Endothelial cell of umbilical vein (primary cell): ENCODE results near the gene FRY. TPM values are rescaled to one million over a fixed set of nuclear protein-coding genes. Genes with fewer than 3 reads are reported as not detected.

Experiments
- BruUV-seq: library from RNA; stranded (reverse); fragments of 400-500 nt; replicated peaks from 2 replicates; lab custom pipeline; 2021; lab: Mats Ljungman, UMichigan
- CTCF ChIA-PET: fragments of 300-600, 350-600 bp; sonication (Branson Sonifier 250); formaldehyde crosslinking; loops from one replicate; lab custom pipeline; 2021; ENCODE audit warnings: antibody characterized with exemption, inconsistent platforms; lab: Charles Lee
- POLR2A ChIA-PET: fragments of 300-600, 350-600 bp; sonication (Branson Sonifier 250); formaldehyde crosslinking; loops from one replicate; lab custom pipeline; 2021; ENCODE audit warnings: antibody characterized with exemption, inconsistent platforms; lab: Charles Lee
- DNase-seq: peaks from one replicate; pipeline ENCODE4 v3.0.0-alpha.2; 2011; ENCODE audit warnings: low read depth, low spot score
- FAIRE-seq: peaks from 2 replicates; lab custom pipeline; 2011; peaks lifted over from hg19 to GRCh38; lab: Jason Lieb, UNC
- H2AFZ ChIP-seq: 2 replicates; pipeline ENCODE4 v1.6.0; 2012; ENCODE audit warnings: low read depth, low read length, control low read depth, inconsistent platforms
- H3K27ac ChIP-seq: 2 replicates; pipeline ENCODE4 v1.5.1; 2011; ENCODE audit warnings: low read depth, mild to moderate bottlenecking, control low read depth, low read length, moderate library complexity; ENCODE audit not compliant: insufficient read depth
- H3K27me3 ChIP-seq, 2 experiments: 2 replicates each; pipeline versions ENCODE4 v1.6.0 to v1.6.1; 2011; ENCODE audit warnings: low read length in 2 of 2, mixed read lengths in 1 of 2; ENCODE audit not compliant: control insufficient read depth in 2 of 2, insufficient read depth in 2 of 2
- H3K36me3 ChIP-seq, 2 experiments: 2 replicates in 1 of 2; 3 replicates in 1 of 2; pipeline ENCODE4 v1.5.1; 2011; ENCODE audit warnings: low read length in 2 of 2, mild to moderate bottlenecking in 1 of 2, moderate library complexity in 1 of 2; ENCODE audit not compliant: control insufficient read depth in 2 of 2, insufficient read depth in 2 of 2; ENCODE audit errors: extremely low read depth in 1 of 2
- H3K4me1 ChIP-seq: 3 replicates; pipeline ENCODE4 v1.5.1; 2011; ENCODE audit warnings: mild to moderate bottlenecking, low read length; ENCODE audit not compliant: control insufficient read depth, insufficient read depth; ENCODE audit errors: extremely low read depth
- H3K4me2 ChIP-seq: 2 replicates; pipeline ENCODE4 v1.6.1; 2011; ENCODE audit warnings: low read length, control low read depth, mixed read lengths; ENCODE audit not compliant: insufficient read depth
- H3K4me3 ChIP-seq, 3 experiments: fragments of 200-600 bp in 1 of 3; sonication (generic), shearing (Covaris generic) in 1 of 3; replicated peaks in 1 of 3; 2 replicates each; pipeline ENCODE4 v1.5.1; 2011 to 2016; ENCODE audit warnings: control low read depth in 3 of 3, low read length in 3 of 3, mild to moderate bottlenecking in 2 of 3, inconsistent platforms in 1 of 3, low read depth in 1 of 3, moderate library complexity in 1 of 3; ENCODE audit not compliant: insufficient read depth in 1 of 3
- H3K79me2 ChIP-seq: 2 replicates; pipeline ENCODE4 v1.6.0; 2012; ENCODE audit warnings: low read length, inconsistent platforms; ENCODE audit not compliant: control insufficient read depth, insufficient read depth
- H3K9ac ChIP-seq: replicated peaks from 2 replicates; pipeline ENCODE3; 2011; ENCODE audit warnings: low read length, control low read depth; ENCODE audit not compliant: insufficient read depth; ENCODE audit errors: extremely low read depth
- H3K9me1 ChIP-seq: replicated peaks from 3 replicates; pipeline ENCODE4 v1.6.0; 2011; ENCODE audit warnings: mild to moderate bottlenecking, low read length; ENCODE audit not compliant: control insufficient read depth, insufficient read depth; ENCODE audit errors: extremely low read depth
- H3K9me3 ChIP-seq: replicated peaks from 2 replicates; pipeline ENCODE4 v1.5.1; 2012; ENCODE audit warnings: low read length, inconsistent platforms; ENCODE audit not compliant: control insufficient read depth, insufficient read depth
- H4K20me1 ChIP-seq: replicated peaks from 2 replicates; pipeline ENCODE3; 2011; ENCODE audit warnings: mild to moderate bottlenecking, low read length; ENCODE audit not compliant: control insufficient read depth, insufficient read depth; ENCODE audit errors: extremely low read depth
- CTCF ChIP-seq, 2 donors: IDR thresholded peaks; 1 replicate in 1 of 2; 2 replicates in 1 of 2; pipeline ENCODE4 v1.5.1; 2011; ENCODE audit warnings: low read length in 2 of 2, mild to moderate bottlenecking in 2 of 2, moderate library complexity in 2 of 2, control low read depth in 1 of 2, inconsistent platforms in 1 of 2, low read depth in 1 of 2; ENCODE audit not compliant: insufficient read depth in 1 of 2; ENCODE audit errors: extremely low read depth in 1 of 2
- EZH2 ChIP-seq: IDR thresholded peaks from 2 replicates; pipeline ENCODE4 v1.6.1; 2012; ENCODE audit warnings: borderline replicate concordance, low read depth, mild to moderate bottlenecking, moderate library complexity, low read length, inconsistent platforms; ENCODE audit not compliant: severe bottlenecking
- FOS ChIP-seq: IDR thresholded peaks from 2 replicates; pipeline ENCODE4 v1.6.1; 2011; ENCODE audit warnings: mild to moderate bottlenecking, low read length, moderate library complexity, borderline replicate concordance; ENCODE audit not compliant: insufficient read depth
- GATA2 ChIP-seq: IDR thresholded peaks from 2 replicates; pipeline ENCODE4 v1.7.0; 2011; ENCODE audit warnings: low read depth, mild to moderate bottlenecking, moderate library complexity, mixed read lengths, low read length; ENCODE audit not compliant: insufficient read length, insufficient read depth
- JUN ChIP-seq: IDR thresholded peaks from 2 replicates; pipeline ENCODE4 v1.6.1; 2011; ENCODE audit warnings: borderline replicate concordance, low read depth; ENCODE audit not compliant: insufficient read length, insufficient read depth
- MYC ChIP-seq: IDR thresholded peaks from one replicate; pipeline ENCODE4 v1.6.1; 2011; ENCODE audit warnings: mild to moderate bottlenecking, low read depth, low read length
- POLR2A ChIP-seq: IDR thresholded peaks from 2 replicates; pipeline ENCODE4 v1.6.1; 2012; ENCODE audit warnings: low read depth, mild to moderate bottlenecking, control low read depth, low read length
- POLR2AphosphoS5 ChIP-seq: IDR thresholded peaks from 2 replicates; pipeline ENCODE4 v1.6.1; 2012; ENCODE audit warnings: low read depth, mild to moderate bottlenecking, control low read depth, low read length, moderate library complexity; ENCODE audit not compliant: insufficient read depth
- dilution Hi-C: fragments of 300-500 bp; cut with MboI; formaldehyde crosslinking; loops from one replicate; pipeline ENCODE4 v1.15.0; 2019; ENCODE audit warnings: low sequenced_read_pairs; ENCODE audit not compliant: extremely low pct_ligation_motif_present
- intact Hi-C: fragments of 100-400 bp; cut with micrococcal nuclease; formaldehyde crosslinking; loops from one replicate; pipeline ENCODE4 v1.10.0; 2022
- polyA plus RNA-seq, 4 experiments: library from polyadenylated mRNA; depleted of rRNA in 3 of 4; stranded (reverse) in 3 of 4; unstranded in 1 of 4; fragments of >200 nt; gene quantifications; 2 replicates each; pipeline versions ENCODE4 v1.2.1 to v1.2.3, GENCODE V29; 2011 to 2012; ENCODE audit warnings: missing spikeins in 1 of 4
- total RNA-seq: library from RNA; stranded (reverse); gene quantifications from 2 replicates; pipeline ENCODE4 v1.2.3, GENCODE V29; 2021
- TF ChIP-seq, protein P1 (sequence below): IDR thresholded peaks from 2 replicates; pipeline ENCODE4 v1.6.1; 2011; ENCODE audit not compliant: insufficient read depth, insufficient read length

The FRY gene
- total and polyA plus RNA-seq, 2 donors (not counting 3 experiments of a cell fraction or from before 2014, with no cell fraction given) = 57.3 to 75.8 TPM

DNA sequence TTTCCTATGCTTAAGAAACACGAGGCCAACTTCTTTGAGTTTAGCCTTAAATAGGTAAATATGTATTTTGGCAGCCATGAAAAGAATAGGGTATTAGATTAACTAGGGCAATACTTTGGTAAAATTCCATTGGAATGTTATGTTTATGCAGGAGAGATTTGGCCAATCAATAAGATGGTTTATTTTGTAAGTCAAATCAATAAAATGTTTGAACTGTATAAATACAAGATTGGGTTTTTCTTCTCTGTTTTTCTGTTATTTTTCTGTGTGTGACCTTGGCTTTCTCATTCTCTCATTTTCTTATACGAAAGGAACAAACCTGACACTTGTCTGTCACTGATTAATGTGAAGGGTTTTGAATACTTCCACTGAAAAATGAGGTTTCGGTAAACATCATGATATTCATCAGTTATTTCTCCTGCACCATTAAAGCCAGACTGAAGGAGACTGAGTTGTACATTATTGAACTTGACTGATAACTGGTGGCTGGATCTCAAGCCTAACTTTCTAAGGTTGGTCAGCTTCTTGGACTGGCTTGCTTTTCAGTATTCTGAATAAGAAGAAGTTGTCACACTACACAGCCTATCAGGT is 8.6 kb downstream of the FRY start:
- Histone ChIP-seq H3K36me3 (no peaks in the 10 kb centered on the region), H4K20me1 (no peaks in the 10 kb centered on the region), H3K9ac (no peak overlapping the region), H3K27ac (no peak overlapping the region), H2AFZ (no peak overlapping the region), H3K9me1 (no peaks in the 10 kb centered on the region), H3K27me3 (no peaks in the 10 kb centered on the region), H3K9me3 (no peaks in the 10 kb centered on the region), H3K4me3 (no peak overlapping the region), H3K4me2 (no peak overlapping the region), H3K79me2 (no peaks in the 10 kb centered on the region), H3K4me1 (no peaks in the 10 kb centered on the region)
- intact Hi-C loops = no loop called here
- dilution Hi-C loops = no loop called here
- FAIRE-seq = no peak
- DNase-seq = no peak
- POLR2A ChIA-PET = no interaction called here
- BruUV-seq = no TSS peak
- TF ChIP-seq POLR2A = no peak
- TF ChIP-seq, protein P1, sequence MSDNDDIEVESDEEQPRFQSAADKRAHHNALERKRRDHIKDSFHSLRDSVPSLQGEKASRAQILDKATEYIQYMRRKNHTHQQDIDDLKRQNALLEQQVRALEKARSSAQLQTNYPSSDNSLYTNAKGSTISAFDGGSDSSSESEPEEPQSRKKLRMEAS = no peak
- TF ChIP-seq GATA2 = no peak
- TF ChIP-seq POLR2AphosphoS5 = no peak
- no peak for TF ChIP-seq MYC
- TF ChIP-seq EZH2 = no peak
- TF ChIP-seq JUN = no peak
- TF ChIP-seq FOS = no peak
- TF ChIP-seq CTCF (IDR thresholded peaks at IDR 0.05; ENCODE audit: extremely low read depth in 1 of 2, insufficient read depth in 1 of 2, low read depth in 1 of 2, low read length in 2 of 2) = no peak
- CTCF ChIA-PET = interaction anchor here (1.1 kb wide), 1 partner anchor 92 kb away, joined by 3 read pairs; no protein-coding TSS in a partner anchor
